A549 (cell line): ENCODE measurements around the gene TMEM116. TPM values are rescaled to one million over a fixed set of nuclear protein-coding genes. Genes with fewer than 3 reads are reported as not detected.
"Not testable (repeated sequence)": the region's sequence is repeated elsewhere in the genome, so short reads cannot be mapped to it uniquely, and the experiment has no call there.

Source experiments
- ATAC-seq, 2 experiments: fragments of 200-7000 bp in 1 of 2; fragments of >200 bp in 1 of 2; cut with Nextera tagmentation in 1 of 2; cut with Tn5 transposase in 1 of 2; 3 replicates each; pipeline versions ENCODE4 v1.8.0 to v1.9.1; 2018 to 2020; ENCODE audit warnings: mild to moderate bottlenecking in 1 of 2, moderate library complexity in 1 of 2
- CTCF ChIA-PET: fragments of 300-600 bp; sonication (Branson Sonifier 250); formaldehyde crosslinking; extraction: SDS; loops from one replicate; lab custom pipeline; 2021; ENCODE audit warnings: antibody characterized with exemption, inconsistent platforms; lab: Yijun Ruan, JAX
- POLR2A ChIA-PET: fragments of 350-600 bp; formaldehyde crosslinking; extraction: SDS; loops from one replicate; lab custom pipeline; 2021; ENCODE audit warnings: antibody characterized with exemption, inconsistent platforms; lab: Yijun Ruan, JAX
- DNase-seq, 2 experiments: peaks; one replicate each; pipeline versions ENCODE4 v3.0.0 to v3.0.0-alpha.2; 2011 to 2016; ENCODE audit warnings: low read depth in 1 of 2, low spot score in 1 of 2
- FAIRE-seq: peaks from 2 replicates; lab custom pipeline; 2011; peaks lifted over from hg19 to GRCh38; lab: Jason Lieb, UNC
- H3K27ac ChIP-seq, 2 experiments: fragments of >200 bp; sonication (Bioruptor Twin); formaldehyde crosslinking; 3 replicates each; pipeline ENCODE4 v1.5.1; 2016 to 2017
- H3K4me1 ChIP-seq: fragments of >200 bp; sonication (Bioruptor Twin); formaldehyde crosslinking; 3 replicates; pipeline ENCODE4 v1.6.1; 2016
- H3K4me2 ChIP-seq: fragments of >200 bp; sonication (Bioruptor Twin); formaldehyde crosslinking; 3 replicates; pipeline ENCODE4 v1.6.1; 2016
- H3K4me3 ChIP-seq: fragments of >200 bp; sonication (Bioruptor Twin); formaldehyde crosslinking; 3 replicates; pipeline ENCODE4 v1.5.1; 2016
- H3K9me3 ChIP-seq: fragments of >200 bp; sonication (Bioruptor Twin); formaldehyde crosslinking; 3 replicates; pipeline ENCODE4 v1.6.1; 2016
- BHLHE40 ChIP-seq: IDR thresholded peaks from 2 replicates; pipeline ENCODE4 v1.6.1; 2012; ENCODE audit warnings: low read depth, low read length, inconsistent platforms
- CHD2 ChIP-seq: fragments of 150-350 bp; IDR thresholded peaks from 2 replicates; pipeline ENCODE4 v1.6.1; 2014; ENCODE audit warnings: low read length; ENCODE audit not compliant: partially characterized antibody
- EP300 ChIP-seq, 2 experiments: fragments of >200 bp; sonication (Bioruptor Twin); formaldehyde crosslinking; IDR thresholded peaks; 2 replicates in 1 of 2; 3 replicates in 1 of 2; pipeline ENCODE4 v1.6.1; 2016 to 2017
- FOSL2 ChIP-seq, 2 experiments: fragments of 450-650 bp in 1 of 2; fragments of >200 bp in 1 of 2; sonication (Bioruptor Twin) in 1 of 2; formaldehyde crosslinking; IDR thresholded peaks; 2 replicates each; pipeline versions ENCODE4 v1.5.0 to v1.6.1; 2016 to 2020; ENCODE audit warnings: mild to moderate bottlenecking in 1 of 2, moderate library complexity in 1 of 2
- FOXS1 ChIP-seq: fragments of 250-450 bp; sonication (Bioruptor Pico); IDR thresholded peaks from 2 replicates; pipeline ENCODE4 v1.5.0; 2020; ENCODE audit warnings: mild to moderate bottlenecking, moderate library complexity
- HDAC2 ChIP-seq: fragments of 200-600 bp; sonication (generic); IDR thresholded peaks from 2 replicates; pipeline ENCODE4 v1.6.1; 2016
- HEYL ChIP-seq: fragments of 250-450 bp; sonication (Bioruptor Pico); IDR thresholded peaks from 2 replicates; pipeline ENCODE4 v1.8.0; 2021; ENCODE audit warnings: mild to moderate bottlenecking, moderate library complexity
- KDM5A ChIP-seq: fragments of 200-600 bp; sonication (generic); IDR thresholded peaks from 2 replicates; pipeline ENCODE4 v1.6.1; 2016; ENCODE audit warnings: antibody characterized with exemption, mild to moderate bottlenecking
- MAFK ChIP-seq: fragments of 450-650 bp; IDR thresholded peaks from 2 replicates; pipeline ENCODE4 v1.6.1; 2014; ENCODE audit not compliant: partially characterized antibody
- MAZ ChIP-seq: fragments of 150-350 bp; IDR thresholded peaks from 2 replicates; pipeline ENCODE4 v1.6.1; 2014; ENCODE audit warnings: antibody characterized with exemption, low read depth, low read length, borderline replicate concordance
- POLR2A ChIP-seq: IDR thresholded peaks from 2 replicates; pipeline ENCODE4 v1.6.1; 2012; ENCODE audit warnings: mild to moderate bottlenecking, low read length
- RAD21 ChIP-seq, 2 experiments: fragments of >200 bp in 1 of 2; sonication (Bioruptor Twin) in 1 of 2; formaldehyde crosslinking in 1 of 2; IDR thresholded peaks in 1 of 2; conservative IDR thresholded peaks in 1 of 2; 2 replicates in 1 of 2; 3 replicates in 1 of 2; pipeline ENCODE4 v1.6.1; 2012 to 2018; ENCODE audit warnings: inconsistent platforms in 1 of 2
- RCOR1 ChIP-seq: fragments of 150-350 bp; IDR thresholded peaks from 2 replicates; pipeline ENCODE4 v1.6.1; 2014; ENCODE audit warnings: antibody characterized with exemption, low read length, low read depth
- RFX5 ChIP-seq: fragments of 450-650 bp; IDR thresholded peaks from 2 replicates; pipeline ENCODE4 v1.7.1; 2014; ENCODE audit warnings: antibody characterized with exemption, mild to moderate bottlenecking, moderate library complexity
- RNF2 ChIP-seq: fragments of 200-600 bp; sonication (generic); IDR thresholded peaks from 2 replicates; pipeline ENCODE4 v1.6.1; 2016; ENCODE audit warnings: low read depth, mild to moderate bottlenecking, antibody characterized with exemption, moderate library complexity, borderline replicate concordance
- SMC3 ChIP-seq: fragments of >200 bp; sonication (Bioruptor Twin); formaldehyde crosslinking; IDR thresholded peaks from 3 replicates; pipeline ENCODE4 v1.6.1; 2018; ENCODE audit warnings: inconsistent platforms
- ZSCAN20 ChIP-seq: fragments of 250-450 bp; sonication (Bioruptor Pico); IDR thresholded peaks from 2 replicates; pipeline ENCODE4 v1.8.0; 2022; ENCODE audit warnings: mild to moderate bottlenecking, moderate library complexity
- WGBS: methylation state at CpG from one replicate; pipeline ENCODE4 v1.1.6; 2017; ENCODE audit errors: missing lambda C conversion rate; 5-methylcytosine and 5-hydroxymethylcytosine counted together
- polyA plus RNA-seq, 4 experiments: library from polyadenylated mRNA; depleted of rRNA in 3 of 4; stranded (reverse); fragments of >200 nt; fragmentation: RNase III in 1 of 4; extraction: RNeasy Plus Mini Kit Qiagen cat#74134 plus additional on column Dnase treatment in 1 of 4; gene quantifications; 2 replicates in 3 of 4; 3 replicates in 1 of 4; pipeline ENCODE4 v1.2.3, GENCODE V29; 2011 to 2017
- TF ChIP-seq, protein P1 (sequence below): fragments of 150-350 bp; IDR thresholded peaks from 2 replicates; pipeline ENCODE4 v1.6.1; 2014; ENCODE audit warnings: low read depth, mild to moderate bottlenecking, low read length
- TF ChIP-seq, protein P2 (sequence below): fragments of 250-450 bp; sonication (Bioruptor Pico); IDR thresholded peaks from 2 replicates; pipeline ENCODE4 v1.5.0; 2020; ENCODE audit warnings: low read depth, mild to moderate bottlenecking, moderate library complexity

Gene TMEM116
- polyA plus RNA-seq, 2 of the 4 experiments (the other 2 are of a cell fraction), result 11.0 to 22.4 TPM

DNA sequence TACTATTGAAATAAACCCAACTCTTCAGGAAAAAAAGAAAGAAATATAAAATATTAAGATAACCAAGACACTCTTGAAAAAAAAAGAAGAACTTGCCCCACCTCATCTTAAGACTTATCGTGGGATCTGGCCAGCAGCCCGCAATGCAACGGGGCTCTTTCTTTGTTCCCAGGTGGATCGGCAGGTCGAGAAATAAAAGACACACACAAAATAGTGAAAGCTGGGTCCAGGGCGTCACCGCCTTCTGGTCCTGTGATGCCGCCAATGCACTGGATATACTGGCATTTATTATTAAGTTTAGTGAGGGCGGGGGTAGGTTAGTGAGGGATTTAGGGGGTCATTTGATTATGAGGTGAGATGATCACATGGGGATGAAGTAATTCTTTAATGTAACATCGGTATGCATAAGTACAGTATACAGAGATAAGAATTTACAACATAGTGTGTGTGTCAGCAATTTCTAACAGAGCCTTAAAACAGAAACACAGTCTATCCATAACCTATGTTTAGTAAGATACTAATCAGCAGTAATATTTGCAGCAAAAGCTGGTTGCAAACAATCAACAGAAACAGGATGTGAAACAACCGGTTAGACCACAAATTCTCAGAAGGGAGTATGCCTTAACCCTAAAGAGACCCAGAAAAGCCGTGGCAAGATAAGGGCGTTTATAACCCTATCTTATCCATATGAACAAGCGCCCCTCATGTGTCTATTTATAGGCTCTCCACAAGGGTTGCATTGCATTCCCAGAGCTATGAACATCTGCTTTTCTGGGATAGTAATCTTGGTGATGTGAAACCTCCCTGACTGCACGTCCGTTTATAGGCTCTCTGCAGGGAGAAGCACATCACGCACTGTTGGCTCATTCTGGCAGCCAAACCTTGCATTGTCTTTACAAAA is 18.5 kb downstream of the TMEM116 start:
- H3K27ac ChIP-seq, ATAC-seq, FAIRE-seq, H3K4me3 ChIP-seq, DNase-seq, CTCF ChIA-PET, H3K9me3 ChIP-seq, H3K4me1 ChIP-seq, H3K4me2 ChIP-seq: not testable (repeated sequence)
- POLR2A ChIA-PET, result interaction anchor here (1.2 kb wide), 1 partner anchor 19 kb away, joined by 3 read pairs; the partner anchor contains the start of genes ERP29 and TMEM116
- TF ChIP-seq MAFK, result peak; percentile 80
- WGBS, result 86% methylated on average over 17 of the region's 17 CpGs

DNA sequence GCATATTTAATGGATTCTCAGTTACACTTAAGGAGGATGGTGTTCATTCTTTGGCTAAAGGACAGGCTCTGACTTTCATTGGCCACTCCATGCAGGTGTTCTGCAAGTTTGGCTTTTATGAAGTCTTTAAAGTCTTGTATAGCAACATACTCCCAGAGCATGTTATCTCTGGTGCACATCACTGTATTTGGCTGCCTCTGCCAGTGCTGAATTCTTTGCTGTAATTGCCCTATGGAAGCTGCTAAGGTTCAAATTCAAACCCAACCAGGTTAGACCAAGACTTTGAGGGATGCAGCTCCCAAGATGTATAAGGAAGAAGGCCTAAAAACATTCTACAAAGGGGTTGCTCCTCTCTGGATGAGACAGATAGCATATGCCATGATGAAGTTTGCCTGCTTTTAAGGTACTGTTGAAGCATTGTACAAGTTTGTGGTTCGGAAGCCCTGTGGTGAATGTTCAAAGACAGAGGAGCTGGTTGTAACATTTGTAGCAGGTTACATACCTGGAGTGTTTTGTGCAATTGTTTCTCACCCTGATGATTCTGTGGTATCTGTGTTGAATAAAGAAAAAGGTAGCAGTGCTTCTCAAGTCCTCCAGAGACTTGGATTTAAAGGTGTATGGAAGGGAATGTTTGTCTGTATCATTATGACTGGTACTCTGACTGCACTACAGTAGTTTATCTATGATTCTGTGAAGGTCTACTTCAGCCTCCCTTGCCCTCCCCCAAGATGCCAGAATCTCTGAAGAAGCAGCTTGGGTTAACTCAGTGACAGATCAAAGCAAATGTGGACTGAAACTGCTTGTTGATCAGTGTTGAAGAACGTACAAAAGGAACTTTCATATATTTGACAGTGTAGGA is 19.4 kb downstream of the TMEM116 start:
- FAIRE-seq (no peak), ATAC-seq (no peak), DNase-seq (no peak)
- 85% methylated on average over 2 of the region's 2 CpGs for WGBS
- POLR2A ChIA-PET, result no interaction called here
- no peaks in the 10 kb centered on the region for H3K9me3 ChIP-seq
- CTCF ChIA-PET, result no interaction called here
- TF ChIP-seq POLR2A, result no peak
- no peak for TF ChIP-seq RNF2
- TF ChIP-seq, protein P1, sequence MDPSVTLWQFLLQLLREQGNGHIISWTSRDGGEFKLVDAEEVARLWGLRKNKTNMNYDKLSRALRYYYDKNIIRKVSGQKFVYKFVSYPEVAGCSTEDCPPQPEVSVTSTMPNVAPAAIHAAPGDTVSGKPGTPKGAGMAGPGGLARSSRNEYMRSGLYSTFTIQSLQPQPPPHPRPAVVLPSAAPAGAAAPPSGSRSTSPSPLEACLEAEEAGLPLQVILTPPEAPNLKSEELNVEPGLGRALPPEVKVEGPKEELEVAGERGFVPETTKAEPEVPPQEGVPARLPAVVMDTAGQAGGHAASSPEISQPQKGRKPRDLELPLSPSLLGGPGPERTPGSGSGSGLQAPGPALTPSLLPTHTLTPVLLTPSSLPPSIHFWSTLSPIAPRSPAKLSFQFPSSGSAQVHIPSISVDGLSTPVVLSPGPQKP, result no peak
- no peak for TF ChIP-seq CHD2
- no peak for TF ChIP-seq RAD21 (conservative IDR thresholded peaks at IDR 0.05 in 1 of 2, IDR thresholded peaks at IDR 0.05 in 1 of 2)
- TF ChIP-seq ZSCAN20 (CRISPR knock-in tag), result no peak
- TF ChIP-seq MAZ, result no peak
- TF ChIP-seq FOSL2 (IDR thresholded peaks at IDR 0.05), result no peak
- no peak for TF ChIP-seq FOSL2 (CRISPR knock-in tag; IDR thresholded peaks at IDR 0.05)
- no peak for TF ChIP-seq KDM5A
- no peaks in the 10 kb centered on the region for H3K4me1 ChIP-seq
- H3K4me2 ChIP-seq, result no peak overlapping the region
- no peak overlapping the region for H3K4me3 ChIP-seq
- no peak overlapping the region for H3K27ac ChIP-seq

DNA sequence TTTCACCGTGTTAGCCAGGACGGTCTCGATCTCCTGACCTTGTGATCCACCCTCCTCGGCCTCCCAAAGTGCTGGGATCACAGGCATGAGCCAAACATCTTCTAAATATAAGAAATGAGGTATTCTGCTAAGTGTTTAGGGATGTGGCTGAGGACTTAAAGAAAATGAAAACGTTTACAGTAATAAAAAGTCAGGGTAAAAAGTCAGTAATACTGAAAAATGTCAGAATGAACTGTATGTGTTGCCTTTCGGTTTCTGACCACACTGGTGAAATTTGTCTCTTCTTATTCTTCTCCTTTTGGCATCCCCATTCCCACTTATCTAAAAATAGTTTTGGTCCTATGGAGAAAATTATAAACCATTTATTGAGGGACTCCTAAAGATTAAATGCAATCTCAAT is 20.5 kb downstream of the TMEM116 start:
- no peak overlapping the region for H3K27ac ChIP-seq
- FAIRE-seq, result no peak
- no peak overlapping the region for H3K4me3 ChIP-seq
- ATAC-seq, result no peak
- CTCF ChIA-PET, result no interaction called here
- H3K9me3 ChIP-seq, result no peaks in the 10 kb centered on the region
- H3K4me2 ChIP-seq, result no peak overlapping the region
- DNase-seq, result no peak
- TF ChIP-seq KDM5A (no peak), FOXS1 (no peak), BHLHE40 (no peak), SMC3 (no peak), EP300 (IDR thresholded peaks at IDR 0.05) (no peak), RAD21 (conservative IDR thresholded peaks at IDR 0.05 in 1 of 2, IDR thresholded peaks at IDR 0.05 in 1 of 2) (no peak), RFX5 (no peak), HEYL (no peak), ZSCAN20 (CRISPR knock-in tag) (no peak), RCOR1 (no peak), HDAC2 (no peak), CHD2 (no peak)
- TF ChIP-seq, protein P2, sequence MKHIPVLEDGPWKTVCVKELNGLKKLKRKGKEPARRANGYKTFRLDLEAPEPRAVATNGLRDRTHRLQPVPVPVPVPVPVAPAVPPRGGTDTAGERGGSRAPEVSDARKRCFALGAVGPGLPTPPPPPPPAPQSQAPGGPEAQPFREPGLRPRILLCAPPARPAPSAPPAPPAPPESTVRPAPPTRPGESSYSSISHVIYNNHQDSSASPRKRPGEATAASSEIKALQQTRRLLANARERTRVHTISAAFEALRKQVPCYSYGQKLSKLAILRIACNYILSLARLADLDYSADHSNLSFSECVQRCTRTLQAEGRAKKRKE (CRISPR knock-in tag), result no peak
- POLR2A ChIA-PET, result no interaction called here
- no peaks in the 10 kb centered on the region for H3K4me1 ChIP-seq
- WGBS, result 68% methylated on average over 6 of the region's 6 CpGs
